Germinal center (tissue), 1 donor: ENCODE results near the gene ITGA3.
A peak's percentile ranks its signal among the peaks of the same experiment; 100 is the strongest.
"Not testable (repeated sequence)": the region's sequence is repeated elsewhere in the genome, so short reads cannot be mapped to it uniquely, and the experiment has no call there.

Experiments used
- DNase-seq: peaks from one replicate; pipeline ENCODE4 v3.0.0; 2012; ENCODE audit warnings: mixed read lengths, low spot score

The ITGA3 gene

GRCh38 chr17:50052822-50053653, 2.9 kb upstream of the ITGA3 start:
- no peak for DNase-seq

- DNase-seq: no peak
Measured at GRCh38 chr17:50053654-50053960, 2.3 kb upstream of the ITGA3 start.

- peak; percentile 22 for DNase-seq
Measured at GRCh38 chr17:50055055-50055425, 870 bp upstream of the ITGA3 start.

- peak; percentile 64 for DNase-seq
Measured at GRCh38 chr17:50056217-50056960, 479 bp downstream of the ITGA3 start.

- no peak for DNase-seq
Measured at GRCh38 chr17:50056961-50057330, 1.0 kb downstream of the ITGA3 start.

GRCh38 chr17:50057521-50057991, 1.6 kb downstream of the ITGA3 start:
- DNase-seq: no peak

- no peak for DNase-seq
Measured at GRCh38 chr17:50058296-50058953, 2.5 kb downstream of the ITGA3 start.

GRCh38 chr17:50059256-50059655, 3.3 kb downstream of the ITGA3 start:
- no peak for DNase-seq

- DNase-seq: no peak
Measured at GRCh38 chr17:50059759-50060273, 3.9 kb downstream of the ITGA3 start.

- no peak for DNase-seq
Measured at GRCh38 chr17:50060951-50061712, 5.2 kb downstream of the ITGA3 start.

- not testable (repeated sequence) for DNase-seq
Measured at GRCh38 chr17:50061713-50062045, 5.8 kb downstream of the ITGA3 start.

GRCh38 chr17:50062293-50063243, 6.7 kb downstream of the ITGA3 start:
- no peak for DNase-seq

GRCh38 chr17:50063561-50064252, 7.8 kb downstream of the ITGA3 start:
- no peak for DNase-seq

GRCh38 chr17:50064253-50065001, 8.5 kb downstream of the ITGA3 start:
- DNase-seq: no peak

- DNase-seq: no peak
Measured at GRCh38 chr17:50065056-50065455, 9.1 kb downstream of the ITGA3 start.

- DNase-seq: no peak
Measured at GRCh38 chr17:50066995-50067394, 11.1 kb downstream of the ITGA3 start.

- DNase-seq: no peak
Measured at GRCh38 chr17:50067996-50068395, 12.1 kb downstream of the ITGA3 start.

GRCh38 chr17:50070908-50071680, 15.2 kb downstream of the ITGA3 start:
- no peak for DNase-seq

GRCh38 chr17:50071692-50072091, 15.8 kb downstream of the ITGA3 start:
- no peak for DNase-seq
